H9 (cell line): ENCODE measurements around the gene CELF4. TPM values are rescaled to one million over a fixed set of nuclear protein-coding genes. Genes with fewer than 3 reads are reported as not detected.

Experiments
- DNase-seq: peaks from one replicate; pipeline ENCODE4 v3.0.0-alpha.2; 2017
- H2AFZ ChIP-seq: one replicate; pipeline ENCODE4 v1.6.1; 2013; ENCODE audit warnings: mild to moderate bottlenecking, low read length, control low read depth, moderate library complexity
- H2AK5ac ChIP-seq: 2 replicates; pipeline ENCODE4 v1.6.1; 2013; ENCODE audit warnings: low read length, control low read depth, mixed read lengths; ENCODE audit not compliant: insufficient read length
- H2BK120ac ChIP-seq: one replicate; pipeline ENCODE4 v1.6.1; 2013; ENCODE audit warnings: low read depth, mild to moderate bottlenecking, low read length, control low read depth, inconsistent platforms; ENCODE audit not compliant: poor library complexity, severe bottlenecking
- H2BK12ac ChIP-seq: 2 replicates; pipeline ENCODE4 v1.6.1; 2013; ENCODE audit warnings: low read length, control low read depth, mixed read lengths, low read depth; ENCODE audit not compliant: insufficient read length
- H2BK15ac ChIP-seq: 2 replicates; pipeline ENCODE4 v1.6.1; 2013; ENCODE audit warnings: low read depth, low read length, control low read depth
- H2BK20ac ChIP-seq: one replicate; pipeline ENCODE4 v1.6.1; 2013; ENCODE audit warnings: low read depth, mild to moderate bottlenecking, low read length, control low read depth, inconsistent platforms; ENCODE audit not compliant: poor library complexity, severe bottlenecking
- H2BK5ac ChIP-seq: 2 replicates; pipeline ENCODE4 v1.6.1; 2013; ENCODE audit warnings: low read length, control low read depth, mixed read lengths; ENCODE audit not compliant: insufficient read length
- H3K14ac ChIP-seq: 2 replicates; pipeline ENCODE4 v1.6.1; 2013; ENCODE audit warnings: low read length, control low read depth; ENCODE audit not compliant: insufficient read depth
- H3K18ac ChIP-seq: 2 replicates; pipeline ENCODE4 v1.6.1; 2013; ENCODE audit warnings: low read depth, mild to moderate bottlenecking, mixed read lengths, low read length, control low read depth; ENCODE audit not compliant: insufficient read length
- H3K23ac ChIP-seq: 2 replicates; pipeline ENCODE4 v1.6.1; 2013; ENCODE audit warnings: low read length, control low read depth, mixed read lengths, low read depth; ENCODE audit not compliant: insufficient read length
- H3K23me2 ChIP-seq: 2 replicates; pipeline ENCODE4 v1.6.1; 2013; ENCODE audit warnings: low read depth, mild to moderate bottlenecking, mixed read lengths, low read length, control low read depth; ENCODE audit not compliant: insufficient read length, poor library complexity, severe bottlenecking
- H3K27ac ChIP-seq: 2 replicates; pipeline ENCODE4 v1.5.1; 2013; ENCODE audit warnings: low read length, control low read depth, mixed read lengths, low read depth; ENCODE audit not compliant: insufficient read length
- H3K27me3 ChIP-seq: 2 replicates; pipeline ENCODE4 v1.6.1; 2013; ENCODE audit warnings: low read length, control low read depth, inconsistent platforms; ENCODE audit not compliant: insufficient read depth
- H3K4ac ChIP-seq: 2 replicates; pipeline ENCODE4 v1.6.1; 2013; ENCODE audit warnings: low read depth, mild to moderate bottlenecking, control low read depth, inconsistent platforms, low read length, moderate library complexity
- H3K4me1 ChIP-seq: 2 replicates; pipeline ENCODE4 v1.6.1; 2013; ENCODE audit warnings: low read length, control low read depth, inconsistent platforms; ENCODE audit not compliant: insufficient read depth
- H3K4me2 ChIP-seq: 2 replicates; pipeline ENCODE4 v1.6.1; 2013; ENCODE audit warnings: low read length, control low read depth, mixed read lengths; ENCODE audit not compliant: insufficient read length, insufficient read depth
- H3K56ac ChIP-seq: 2 replicates; pipeline ENCODE4 v1.6.1; 2013; ENCODE audit warnings: low read depth, mild to moderate bottlenecking, mixed read lengths, low read length, control low read depth; ENCODE audit not compliant: insufficient read length
- H3K79me1 ChIP-seq: 2 replicates; pipeline ENCODE4 v1.6.1; 2013; ENCODE audit warnings: low read depth, mild to moderate bottlenecking, moderate library complexity, low read length, control low read depth, inconsistent platforms; ENCODE audit not compliant: insufficient read depth, poor library complexity, severe bottlenecking
- H3K79me2 ChIP-seq: 2 replicates; pipeline ENCODE4 v1.6.1; 2013; ENCODE audit warnings: low read length, control low read depth, inconsistent platforms; ENCODE audit not compliant: insufficient read depth
- H3K9ac ChIP-seq: 2 replicates; pipeline ENCODE4 v1.6.1; 2013; ENCODE audit warnings: low read length, control low read depth, mixed read lengths; ENCODE audit not compliant: insufficient read length; ENCODE audit errors: extremely low read depth
- H3K9me3 ChIP-seq: one replicate; pipeline ENCODE4 v1.6.1; 2013; ENCODE audit warnings: low read depth, low read length, inconsistent platforms; ENCODE audit not compliant: control insufficient read depth
- H3T11ph ChIP-seq: one replicate; pipeline ENCODE4 v1.6.1; 2013; ENCODE audit warnings: mild to moderate bottlenecking, low read length, control low read depth, inconsistent platforms
- H4K20me1 ChIP-seq: one replicate; pipeline ENCODE4 v1.6.1; 2013; ENCODE audit not compliant: control insufficient read depth, insufficient read length, insufficient read depth
- H4K5ac ChIP-seq: 2 replicates; pipeline ENCODE4 v1.6.1; 2013; ENCODE audit warnings: low read depth, mild to moderate bottlenecking, mixed read lengths, low read length, control low read depth; ENCODE audit not compliant: insufficient read length
- H4K8ac ChIP-seq: replicated peaks from 2 replicates; pipeline ENCODE4 v1.6.1; 2013; ENCODE audit warnings: low read length, control low read depth, mixed read lengths, low read depth; ENCODE audit not compliant: insufficient read length
- H4K91ac ChIP-seq: 2 replicates; pipeline ENCODE4 v1.6.1; 2013; ENCODE audit warnings: low read depth, mild to moderate bottlenecking, moderate library complexity, mixed read lengths, low read length, control low read depth; ENCODE audit not compliant: insufficient read length
- H3K27ac Mint-ChIP-seq, 3 experiments: 2 replicates in 2 of 3; 3 replicates in 1 of 3; pipeline ENCODE4 v1.8.0; 2020 to 2021; ENCODE audit warnings: mixed read lengths in 3 of 3, mild to moderate bottlenecking in 1 of 3, moderate library complexity in 1 of 3
- H3K27me3 Mint-ChIP-seq: 2 replicates; pipeline ENCODE4 v1.8.0; 2021; ENCODE audit warnings: low read depth, mild to moderate bottlenecking, moderate library complexity, mixed read lengths
- H3K36me3 Mint-ChIP-seq, 3 experiments: 2 replicates in 2 of 3; 3 replicates in 1 of 3; pipeline ENCODE4 v1.8.0; 2020 to 2021; ENCODE audit warnings: low read depth in 3 of 3, mixed read lengths in 3 of 3; ENCODE audit not compliant: insufficient read depth in 1 of 3
- H3K4me1 Mint-ChIP-seq, 2 experiments: 2 replicates each; pipeline ENCODE4 v1.8.0; 2020; ENCODE audit warnings: mixed read lengths in 2 of 2
- H3K4me3 Mint-ChIP-seq, 2 experiments: 2 replicates in 1 of 2; 3 replicates in 1 of 2; pipeline ENCODE4 v1.8.0; 2020 to 2021; ENCODE audit warnings: mild to moderate bottlenecking in 2 of 2, mixed read lengths in 2 of 2, moderate library complexity in 1 of 2
- H3K9me3 Mint-ChIP-seq, 2 experiments: 2 replicates in 1 of 2; 3 replicates in 1 of 2; pipeline ENCODE4 v1.8.0; 2020; ENCODE audit warnings: mild to moderate bottlenecking in 2 of 2, mixed read lengths in 2 of 2, moderate library complexity in 1 of 2
- WGBS: extraction: QIAGEN DNeasy Blood & Tissue Kit; methylation state at CpG from one replicate; pipeline ENCODE4 v1.1.7; 2013; ENCODE audit warnings: missing lambda C conversion rate, low lambda C conversion rate, mixed read lengths; ENCODE audit not compliant: insufficient read length; ENCODE audit errors: extremely low coverage; 5-methylcytosine and 5-hydroxymethylcytosine counted together
- total RNA-seq: library from RNA; stranded (reverse); gene quantifications from 2 replicates; pipeline ENCODE4 v1.2.1, GENCODE V29; 2021
- TF ChIP-seq, protein P1 (sequence below): fragments of 200-600 bp; sonication (generic); conservative IDR thresholded peaks from 3 replicates; pipeline ENCODE4 v1.8.0; 2021; ENCODE audit warnings: antibody characterized with exemption, mild to moderate bottlenecking

The CELF4 gene
- total RNA-seq, 1 experiment from 2014 or later = 1.1 TPM

- H2AK5ac ChIP-seq = no peak overlapping the region
- Mint-ChIP-seq H3K36me3 (no peaks in the 10 kb centered on the region), H3K4me1 (peaks cover 20 to 31% of the 10 kb centered on the region in 2 experiments), H3K27me3 (peaks cover 13% of the 10 kb centered on the region), H3K4me3 (no peak overlapping the region), H3K27ac (no peak overlapping the region), H3K9me3 (no peaks in the 10 kb centered on the region; a peak in 1 of 5 replicates)
- no peak overlapping the region for H3K9ac ChIP-seq
- no peak overlapping the region for H2BK15ac ChIP-seq
- H4K8ac ChIP-seq = no peak overlapping the region
- no peaks in the 10 kb centered on the region for H4K20me1 ChIP-seq
- no peak overlapping the region for H3K27ac ChIP-seq
- no peak overlapping the region for H3K18ac ChIP-seq
- H3K79me2 ChIP-seq = no peaks in the 10 kb centered on the region
- H3K14ac ChIP-seq = no peak overlapping the region; the same call in 1 of the 2 replicates
- no CpG with 5 or more reads among the region's 11 CpGs for WGBS
- H3K4ac ChIP-seq = no peak overlapping the region
- H3K79me1 ChIP-seq = no peaks in the 10 kb centered on the region
- no peak overlapping the region for H2BK12ac ChIP-seq
- no peak overlapping the region for H3K4me2 ChIP-seq
- no peak overlapping the region for H4K91ac ChIP-seq
- no peak overlapping the region for H3K23ac ChIP-seq
- no peak overlapping the region for H3T11ph ChIP-seq
- H3K27me3 ChIP-seq = no peaks in the 10 kb centered on the region
- H3K9me3 ChIP-seq = no peaks in the 10 kb centered on the region
- no peak overlapping the region for H2BK20ac ChIP-seq
- H3K4me1 ChIP-seq = no peaks in the 10 kb centered on the region
- no peak overlapping the region for H4K5ac ChIP-seq
- no peak overlapping the region for H3K56ac ChIP-seq
- H2BK120ac ChIP-seq = no peak overlapping the region
- no peaks in the 10 kb centered on the region for H3K23me2 ChIP-seq
- no peak overlapping the region for H2AFZ ChIP-seq
- TF ChIP-seq, protein P1, sequence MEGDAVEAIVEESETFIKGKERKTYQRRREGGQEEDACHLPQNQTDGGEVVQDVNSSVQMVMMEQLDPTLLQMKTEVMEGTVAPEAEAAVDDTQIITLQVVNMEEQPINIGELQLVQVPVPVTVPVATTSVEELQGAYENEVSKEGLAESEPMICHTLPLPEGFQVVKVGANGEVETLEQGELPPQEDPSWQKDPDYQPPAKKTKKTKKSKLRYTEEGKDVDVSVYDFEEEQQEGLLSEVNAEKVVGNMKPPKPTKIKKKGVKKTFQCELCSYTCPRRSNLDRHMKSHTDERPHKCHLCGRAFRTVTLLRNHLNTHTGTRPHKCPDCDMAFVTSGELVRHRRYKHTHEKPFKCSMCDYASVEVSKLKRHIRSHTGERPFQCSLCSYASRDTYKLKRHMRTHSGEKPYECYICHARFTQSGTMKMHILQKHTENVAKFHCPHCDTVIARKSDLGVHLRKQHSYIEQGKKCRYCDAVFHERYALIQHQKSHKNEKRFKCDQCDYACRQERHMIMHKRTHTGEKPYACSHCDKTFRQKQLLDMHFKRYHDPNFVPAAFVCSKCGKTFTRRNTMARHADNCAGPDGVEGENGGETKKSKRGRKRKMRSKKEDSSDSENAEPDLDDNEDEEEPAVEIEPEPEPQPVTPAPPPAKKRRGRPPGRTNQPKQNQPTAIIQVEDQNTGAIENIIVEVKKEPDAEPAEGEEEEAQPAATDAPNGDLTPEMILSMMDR = no peak
- DNase-seq = no peak
- no peak overlapping the region for H2BK5ac ChIP-seq
These were observed 123.1 kb downstream of the CELF4 start for GRCh38 chr18:37442477-37442876.
